Activated naive CD4-positive, alpha-beta T cell treated with anti-CD3 and anti-CD28 coated beads for 36 hours (primary cell): ENCODE measurements around the gene KIF26B. TPM values are rescaled to one million over a fixed set of nuclear protein-coding genes. Genes with fewer than 3 reads are reported as not detected.

ENCODE experiments used
- CTCF ChIA-PET: fragments of 350-600 bp; sonication (Branson Sonifier 250); formaldehyde crosslinking; loops from one replicate; lab custom pipeline; 2021; ENCODE audit warnings: antibody characterized with exemption; lab: Charles Lee
- DNase-seq: peaks from one replicate; pipeline ENCODE4 v3.0.0-alpha.2; 2020
- H3K27ac Mint-ChIP-seq: one replicate; pipeline ENCODE4 v1.8.0; 2021; ENCODE audit warnings: mild to moderate bottlenecking, mixed read lengths
- H3K27me3 Mint-ChIP-seq: one replicate; pipeline ENCODE4 v1.8.0; 2021; ENCODE audit warnings: low read depth, mixed read lengths
- H3K36me3 Mint-ChIP-seq: one replicate; pipeline ENCODE4 v1.8.0; 2021; ENCODE audit warnings: low read depth, mixed read lengths
- H3K4me1 Mint-ChIP-seq: one replicate; pipeline ENCODE4 v1.8.0; 2021; ENCODE audit warnings: low read depth, mixed read lengths
- H3K4me3 Mint-ChIP-seq: one replicate; pipeline ENCODE4 v1.8.0; 2021; ENCODE audit warnings: mild to moderate bottlenecking, moderate library complexity, mixed read lengths
- H3K9me3 Mint-ChIP-seq: one replicate; pipeline ENCODE4 v1.8.0; 2021; ENCODE audit warnings: mixed read lengths
- intact Hi-C: fragments of 100-400 bp; cut with micrococcal nuclease; formaldehyde crosslinking; loops from one replicate; pipeline ENCODE4 v1.15.1; 2023
- total RNA-seq, 2 experiments: library from RNA; stranded (reverse); gene quantifications; one replicate each; pipeline ENCODE4 v1.2.3, GENCODE V29; 2021

The KIF26B gene
- total RNA-seq, 2 experiments from 2014 or later: 0.05 TPM; not detected in 1

- DNase-seq: no peak
- Mint-ChIP-seq H3K27me3 (peaks cover 4% of the 10 kb centered on the region), H3K9me3 (no peaks in the 10 kb centered on the region), H3K36me3 (peaks cover 3% of the 10 kb centered on the region), H3K27ac (no peak overlapping the region), H3K4me1 (no peaks in the 10 kb centered on the region), H3K4me3 (no peak overlapping the region)
- CTCF ChIA-PET: interaction anchor here (0.8 kb wide), 1 partner anchor 13 kb away, joined by 4 read pairs; no protein-coding TSS in a partner anchor
- intact Hi-C loops: no loop called here
These were observed 528.1 kb downstream of the KIF26B start for GRCh38 chr1:245682638-245683628.

- no peak for DNase-seq
- Mint-ChIP-seq H3K4me3 (no peak overlapping the region), H3K4me1 (no peaks in the 10 kb centered on the region), H3K9me3 (no peaks in the 10 kb centered on the region), H3K27me3 (peaks cover 4% of the 10 kb centered on the region), H3K27ac (no peak overlapping the region), H3K36me3 (peaks cover 3% of the 10 kb centered on the region)
- CTCF ChIA-PET: no interaction called here
- intact Hi-C loops: no loop called here
These were observed 528.9 kb downstream of the KIF26B start for GRCh38 chr1:245683676-245684075.

- no peaks in the 10 kb centered on the region for H3K4me1 Mint-ChIP-seq
- no peak overlapping the region for H3K4me3 Mint-ChIP-seq
- H3K27ac Mint-ChIP-seq: no peak overlapping the region
- H3K27me3 Mint-ChIP-seq: peaks cover 5% of the 10 kb centered on the region
- intact Hi-C loops: no loop called here
- CTCF ChIA-PET: no interaction called here
- H3K9me3 Mint-ChIP-seq: no peaks in the 10 kb centered on the region
- DNase-seq: no peak
- peaks cover 3% of the 10 kb centered on the region for H3K36me3 Mint-ChIP-seq
These were observed 529.4 kb downstream of the KIF26B start for GRCh38 chr1:245684166-245684565.

GRCh38 chr1:245684571-245684970 lies 529.8 kb downstream of the KIF26B start:
- peaks cover 3% of the 10 kb centered on the region for H3K36me3 Mint-ChIP-seq
- intact Hi-C loops: no loop called here
- no peak for DNase-seq
- H3K4me1 Mint-ChIP-seq: no peaks in the 10 kb centered on the region
- no peak overlapping the region for H3K27ac Mint-ChIP-seq
- H3K9me3 Mint-ChIP-seq: no peaks in the 10 kb centered on the region
- H3K27me3 Mint-ChIP-seq: peaks cover 9% of the 10 kb centered on the region
- H3K4me3 Mint-ChIP-seq: no peak overlapping the region
- CTCF ChIA-PET: no interaction called here

GRCh38 chr1:245685111-245685810 lies 530.5 kb downstream of the KIF26B start:
- no peak overlapping the region for H3K4me3 Mint-ChIP-seq
- CTCF ChIA-PET: no interaction called here
- H3K9me3 Mint-ChIP-seq: no peaks in the 10 kb centered on the region
- no peak for DNase-seq
- no peaks in the 10 kb centered on the region for H3K4me1 Mint-ChIP-seq
- H3K36me3 Mint-ChIP-seq: peaks cover 3% of the 10 kb centered on the region
- H3K27ac Mint-ChIP-seq: no peak overlapping the region
- peaks cover 10% of the 10 kb centered on the region for H3K27me3 Mint-ChIP-seq
- intact Hi-C loops: no loop called here

GRCh38 chr1:245686006-245686405 lies 531.2 kb downstream of the KIF26B start:
- no peak for DNase-seq
- Mint-ChIP-seq H3K9me3 (peaks cover 2% of the 10 kb centered on the region), H3K36me3 (peaks cover 3% of the 10 kb centered on the region), H3K27ac (no peak overlapping the region), H3K4me1 (no peaks in the 10 kb centered on the region), H3K27me3 (peaks cover 12% of the 10 kb centered on the region), H3K4me3 (no peak overlapping the region)
- CTCF ChIA-PET: interaction anchor here (0.5 kb wide), 1 partner anchor 537 kb away, joined by 3 read pairs; no protein-coding TSS in a partner anchor
- intact Hi-C loops: no loop called here

- CTCF ChIA-PET: interaction anchor here (0.5 kb wide), 1 partner anchor 537 kb away, joined by 3 read pairs; no protein-coding TSS in a partner anchor
- Mint-ChIP-seq H3K36me3 (peaks cover 3% of the 10 kb centered on the region), H3K4me1 (no peaks in the 10 kb centered on the region), H3K4me3 (no peak overlapping the region), H3K9me3 (peaks cover 2% of the 10 kb centered on the region), H3K27ac (no peak overlapping the region), H3K27me3 (peaks cover 12% of the 10 kb centered on the region)
- no peak for DNase-seq
- intact Hi-C loops: no loop called here
These were observed 531.8 kb downstream of the KIF26B start for GRCh38 chr1:245686446-245687030.

GRCh38 chr1:245687152-245687635 lies 532.4 kb downstream of the KIF26B start:
- intact Hi-C loops: no loop called here
- Mint-ChIP-seq H3K9me3 (peaks cover 2% of the 10 kb centered on the region), H3K4me3 (no peak overlapping the region), H3K36me3 (peaks cover 3% of the 10 kb centered on the region), H3K4me1 (no peaks in the 10 kb centered on the region), H3K27me3 (peaks cover 12% of the 10 kb centered on the region), H3K27ac (no peak overlapping the region)
- DNase-seq: no peak
- CTCF ChIA-PET: interaction anchor here (0.6 kb wide), 1 partner anchor 401 kb away, joined by 5 read pairs; no protein-coding TSS in a partner anchor

GRCh38 chr1:245687636-245688535 lies 533.1 kb downstream of the KIF26B start:
- CTCF ChIA-PET: interaction anchor here (0.6 to 0.7 kb wide), 2 partner anchors 402 to 631 kb away, joined by 3 to 5 read pairs; no protein-coding TSS in a partner anchor
- intact Hi-C loops: no loop called here
- Mint-ChIP-seq H3K36me3 (peaks cover 3% of the 10 kb centered on the region), H3K4me1 (no peaks in the 10 kb centered on the region), H3K4me3 (no peak overlapping the region), H3K27ac (no peak overlapping the region), H3K9me3 (peaks cover 2% of the 10 kb centered on the region), H3K27me3 (peaks cover 12% of the 10 kb centered on the region)
- DNase-seq: no peak

GRCh38 chr1:245688536-245689453 lies 534.0 kb downstream of the KIF26B start:
- H3K4me3 Mint-ChIP-seq: no peak overlapping the region
- H3K27me3 Mint-ChIP-seq: peaks cover 12% of the 10 kb centered on the region
- H3K4me1 Mint-ChIP-seq: no peaks in the 10 kb centered on the region
- H3K36me3 Mint-ChIP-seq: peaks cover 3% of the 10 kb centered on the region
- peaks cover 2% of the 10 kb centered on the region for H3K9me3 Mint-ChIP-seq
- intact Hi-C loops: no loop called here
- CTCF ChIA-PET: interaction anchor here (0.7 kb wide), 1 partner anchor 632 kb away, joined by 3 read pairs; no protein-coding TSS in a partner anchor
- DNase-seq: no peak
- no peak overlapping the region for H3K27ac Mint-ChIP-seq
